GM04503 (cell line): ENCODE measurements around the gene RBBP8NL.

Experiments used
- DNase-seq: peaks from one replicate; pipeline ENCODE4 v3.0.0-alpha.2; 2012; ENCODE audit warnings: low read depth

The RBBP8NL gene

GRCh38 chr20:62461157-62461556, 33.8 kb upstream of the RBBP8NL start:
- DNase-seq: no peak

GRCh38 chr20:62460678-62461077, 33.3 kb upstream of the RBBP8NL start:
- DNase-seq: no peak

- DNase-seq: no peak
These were observed 32.1 kb upstream of the RBBP8NL start for GRCh38 chr20:62459488-62459887.

GRCh38 chr20:62458275-62459251, 31.2 kb upstream of the RBBP8NL start:
- no peak for DNase-seq

DNA sequence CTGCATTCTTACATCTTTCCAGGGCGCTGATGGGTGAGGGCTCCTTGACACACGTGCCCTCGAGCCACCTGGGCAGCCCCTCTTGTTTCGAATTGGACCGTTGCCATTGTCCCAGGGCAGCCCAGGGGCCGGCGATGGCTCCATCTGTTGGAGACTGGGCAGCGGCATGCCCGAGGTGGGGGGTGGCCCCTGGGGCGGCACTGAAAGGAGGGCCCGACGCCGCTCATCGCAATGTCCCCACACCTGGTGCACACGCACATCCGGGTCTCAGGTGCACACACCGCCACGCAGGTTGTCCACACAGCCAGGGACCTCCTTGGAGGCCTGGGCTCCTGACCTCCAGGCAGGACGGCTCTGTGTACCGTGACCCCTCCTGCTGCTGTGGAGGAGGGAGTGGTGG, 30.5 kb upstream of the RBBP8NL start:
- DNase-seq: no peak

DNA sequence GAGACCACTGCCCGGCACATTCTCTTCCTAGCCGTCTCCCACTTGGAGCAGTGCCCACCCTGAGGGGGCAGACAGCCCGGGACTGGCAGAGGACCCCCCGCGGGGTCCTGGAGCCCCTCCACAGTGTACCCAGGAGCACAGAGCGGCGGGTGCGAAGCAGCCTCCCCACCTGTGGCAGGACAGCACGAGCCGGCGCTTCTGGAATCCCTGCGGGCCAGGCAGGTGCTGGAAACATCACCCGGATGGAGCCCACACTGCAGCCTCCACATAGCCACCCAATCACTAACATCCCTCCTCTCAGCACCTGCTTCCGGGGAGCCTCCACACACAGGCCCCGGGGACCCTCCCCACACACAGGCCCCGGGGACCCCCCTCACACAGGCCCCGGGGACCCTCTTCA, 29.8 kb upstream of the RBBP8NL start:
- DNase-seq: no peak

DNA sequence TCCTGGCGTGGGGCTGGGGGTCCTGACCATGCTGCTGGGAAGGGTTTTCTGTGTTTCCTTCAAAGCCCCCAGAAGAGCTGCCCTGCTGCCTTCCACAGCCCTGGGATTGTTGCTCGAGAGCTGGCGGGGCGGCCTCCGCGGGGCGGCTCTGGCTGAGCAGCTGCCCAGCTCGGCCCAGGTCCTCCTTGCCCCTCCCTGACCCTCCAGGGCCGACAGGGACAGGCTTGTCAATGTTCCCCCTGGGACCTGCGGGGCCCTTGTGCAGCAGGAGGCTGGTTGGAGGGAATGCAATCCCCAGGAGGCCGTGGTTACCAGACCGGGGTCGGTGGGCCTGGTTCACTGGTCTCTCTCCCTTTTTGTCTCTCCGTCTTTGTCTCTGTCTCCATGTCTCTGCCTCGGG, 28.6 kb upstream of the RBBP8NL start:
- DNase-seq: no peak

- DNase-seq: no peak
These were observed 27.7 kb upstream of the RBBP8NL start for GRCh38 chr20:62454904-62455636.

DNA sequence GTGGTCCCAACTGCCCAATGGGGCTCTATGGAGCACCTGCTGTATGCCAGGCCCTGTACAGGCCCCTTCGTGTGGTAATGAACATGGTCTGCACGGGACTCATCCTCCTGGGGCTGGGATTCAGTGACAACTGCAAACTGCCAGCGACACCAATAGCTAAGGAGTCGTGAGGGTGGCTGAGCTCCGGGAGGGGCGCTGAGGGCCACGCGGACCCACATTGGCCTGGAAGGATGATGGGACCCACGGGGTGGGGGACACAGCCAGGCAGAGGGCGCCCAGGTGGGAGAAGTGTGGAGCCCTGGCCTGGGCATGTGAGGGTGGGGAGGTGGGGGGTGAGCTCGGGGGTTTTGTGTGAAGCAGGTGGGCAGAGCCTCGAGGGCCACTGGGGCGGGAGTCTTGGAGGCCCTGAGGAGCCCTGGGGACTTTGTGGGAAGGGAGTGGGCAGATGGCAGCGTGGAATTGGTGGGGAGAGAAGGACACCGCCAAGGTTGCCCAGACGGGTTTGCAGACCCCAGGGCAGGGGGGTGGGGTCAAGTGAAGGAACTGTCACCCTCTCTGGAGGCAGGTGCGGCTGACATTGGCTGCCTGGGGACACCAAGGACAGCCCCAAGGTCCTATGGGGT, 26.0 kb upstream of the RBBP8NL start:
- no peak for DNase-seq

DNA sequence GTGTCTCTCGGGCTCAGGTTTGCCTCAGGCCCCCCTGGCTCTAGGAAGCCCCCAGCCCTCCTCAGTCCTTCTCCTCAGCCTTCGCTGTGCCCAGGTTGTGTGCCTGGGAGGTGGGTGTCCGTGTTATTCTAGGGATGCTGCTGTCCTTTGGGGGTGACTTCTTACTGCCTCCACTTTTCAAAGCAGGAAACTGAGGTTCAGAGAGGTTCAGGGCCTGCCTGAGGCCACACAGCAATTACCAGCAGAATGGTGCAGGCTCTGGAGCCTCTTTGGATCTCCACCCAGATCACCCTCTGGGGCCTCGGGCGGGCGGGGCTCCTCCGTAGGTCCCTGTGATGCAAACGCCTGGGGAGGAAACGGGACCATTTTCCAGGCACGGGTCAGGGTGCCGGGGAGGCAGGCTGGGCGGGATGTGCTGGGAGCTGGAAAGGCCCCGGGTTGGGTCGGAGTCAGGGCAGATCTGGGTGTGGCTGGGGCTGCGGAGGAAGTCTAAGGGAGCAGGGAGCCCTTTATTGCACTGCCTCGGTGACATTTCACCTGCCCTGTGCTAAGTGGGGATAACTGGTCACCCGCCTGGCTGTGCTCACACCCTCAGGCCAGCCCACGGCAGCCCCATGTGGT, 25.2 kb upstream of the RBBP8NL start:
- no peak for DNase-seq

- no peak for DNase-seq
These were observed 24.6 kb upstream of the RBBP8NL start for GRCh38 chr20:62451970-62452369.

GRCh38 chr20:62451156-62451767, 23.9 kb upstream of the RBBP8NL start:
- no peak for DNase-seq

- DNase-seq: no peak
These were observed 22.8 kb upstream of the RBBP8NL start for GRCh38 chr20:62449951-62450691.

DNA sequence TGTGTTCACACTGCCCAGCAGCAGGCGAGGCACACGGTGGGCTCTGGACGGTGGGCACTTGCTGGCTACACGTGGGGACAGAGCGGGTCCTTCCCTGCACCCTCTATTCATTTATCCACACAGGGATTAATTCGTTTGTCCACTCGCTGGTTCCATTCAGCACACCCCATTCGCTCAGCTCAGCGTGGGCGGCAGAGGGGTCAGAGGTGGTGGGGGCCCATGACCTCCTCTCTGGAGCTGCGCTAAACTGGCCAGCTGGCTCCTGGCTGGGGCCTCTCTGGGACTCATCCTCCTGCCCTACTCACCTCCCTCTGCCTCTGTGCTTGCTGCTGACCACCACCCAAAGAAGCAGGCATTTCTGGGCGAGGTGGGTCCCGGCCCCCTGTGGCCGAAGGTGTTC, 21.4 kb upstream of the RBBP8NL start:
- DNase-seq: no peak

DNA sequence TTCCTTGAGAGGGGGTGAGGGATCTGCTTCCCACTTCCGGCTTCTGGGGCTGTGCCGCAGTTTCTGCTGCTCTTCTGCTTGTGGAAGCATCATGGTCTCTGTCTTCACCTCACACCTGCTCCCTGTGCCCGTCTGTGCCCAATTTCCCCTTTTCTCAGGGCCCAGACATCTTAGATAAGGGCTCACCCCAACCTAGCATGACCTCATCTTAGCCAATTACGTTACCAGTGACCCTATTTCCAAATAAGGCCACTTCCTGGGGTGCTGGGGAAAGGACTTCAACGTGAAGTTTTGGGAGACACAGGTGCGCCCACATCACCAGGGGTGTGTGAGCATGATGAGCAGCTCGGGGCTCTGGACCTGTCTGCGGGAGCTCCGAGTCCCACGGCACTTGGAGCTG, 20.7 kb upstream of the RBBP8NL start:
- DNase-seq: no peak

DNA sequence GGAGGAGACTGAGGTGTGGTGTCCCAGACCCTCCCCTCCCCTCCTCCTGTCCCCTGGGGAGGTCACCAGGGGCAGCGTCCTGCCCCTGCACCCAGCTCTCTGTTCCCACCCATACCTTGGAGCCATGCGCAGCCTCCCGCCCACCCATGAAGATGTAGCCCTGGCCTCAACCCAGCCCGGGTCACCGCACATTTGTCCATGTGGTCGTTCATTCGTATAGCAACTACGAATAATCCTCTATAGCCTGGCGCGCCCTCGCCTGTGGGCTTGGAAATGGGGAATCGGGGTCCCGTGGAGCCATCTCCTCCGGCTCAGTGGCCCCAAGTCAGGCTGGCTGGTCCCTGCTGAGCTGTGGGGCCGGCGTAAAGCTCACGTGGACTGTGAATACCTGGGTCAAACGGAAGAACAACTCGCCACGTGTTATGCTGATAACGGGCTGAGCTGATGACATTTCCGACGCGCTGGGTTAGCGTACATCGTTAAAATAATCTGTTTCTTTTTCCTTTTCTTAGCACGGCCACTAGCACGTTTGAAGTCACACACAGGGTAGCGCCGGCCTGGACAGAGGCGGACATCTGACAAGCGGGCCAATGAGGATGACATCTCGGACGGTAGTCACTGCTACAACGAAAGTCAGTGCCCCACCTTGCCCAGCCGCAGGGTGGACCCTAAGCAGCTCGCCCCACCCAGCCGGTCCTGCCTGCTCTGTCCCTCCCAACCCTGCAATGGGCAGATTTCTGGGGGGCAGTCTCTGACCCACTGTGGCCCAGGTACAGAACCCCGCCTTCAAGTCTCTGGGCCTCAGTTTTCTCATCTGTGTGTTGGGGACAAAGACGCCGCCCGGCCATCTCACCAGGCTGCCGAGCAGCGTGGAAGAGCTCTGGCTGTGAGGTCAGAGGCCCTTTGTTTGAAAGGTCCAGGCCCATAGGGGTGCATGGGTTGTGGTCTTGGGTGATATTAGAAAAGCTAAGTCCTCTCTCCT, 19.8 kb upstream of the RBBP8NL start:
- DNase-seq: no peak

GRCh38 chr20:62446481-62446880, 19.1 kb upstream of the RBBP8NL start:
- no peak for DNase-seq

- DNase-seq: no peak
These were observed 18.4 kb upstream of the RBBP8NL start for GRCh38 chr20:62445553-62446340.

DNA sequence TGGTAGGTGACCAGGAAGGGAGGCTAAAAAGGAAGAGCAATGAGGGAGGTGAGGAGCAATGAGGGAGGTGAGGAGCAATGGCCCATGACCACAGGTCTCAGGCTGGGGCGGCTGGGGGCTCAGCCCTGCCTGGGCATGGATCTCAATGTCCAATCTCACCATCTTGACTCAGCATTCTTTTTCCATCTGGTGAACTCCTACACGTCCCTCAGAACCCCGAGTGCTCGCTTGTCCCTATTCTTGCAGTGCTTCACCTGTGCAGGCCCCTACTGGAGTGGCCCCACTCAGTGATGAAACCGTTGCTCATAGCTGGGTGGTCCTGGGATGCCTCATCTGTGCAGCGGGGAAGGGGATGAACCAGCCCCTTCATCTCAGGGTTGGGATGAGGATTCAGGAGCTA, 16.9 kb upstream of the RBBP8NL start:
- DNase-seq: no peak
